RPMI7951 (cell line): ENCODE results near the gene LRP1B. TPM values are rescaled to one million over a fixed set of nuclear protein-coding genes. Genes with fewer than 3 reads are reported as not detected.
"Not testable (repeated sequence)": the region's sequence is repeated elsewhere in the genome, so short reads cannot be mapped to it uniquely, and the experiment has no call there.

Experiments
- DNase-seq: peaks from one replicate; pipeline ENCODE4 v3.0.0-alpha.2; 2012; ENCODE audit warnings: low read depth
- total RNA-seq: library from RNA; depleted of rRNA; stranded (reverse); fragments of >200 nt; shearing (Covaris generic); gene quantifications from 2 replicates; pipeline ENCODE4 v1.2.3, GENCODE V29; 2014

Gene LRP1B
- total RNA-seq, 1 experiment from 2014 or later: not detected

DNA sequence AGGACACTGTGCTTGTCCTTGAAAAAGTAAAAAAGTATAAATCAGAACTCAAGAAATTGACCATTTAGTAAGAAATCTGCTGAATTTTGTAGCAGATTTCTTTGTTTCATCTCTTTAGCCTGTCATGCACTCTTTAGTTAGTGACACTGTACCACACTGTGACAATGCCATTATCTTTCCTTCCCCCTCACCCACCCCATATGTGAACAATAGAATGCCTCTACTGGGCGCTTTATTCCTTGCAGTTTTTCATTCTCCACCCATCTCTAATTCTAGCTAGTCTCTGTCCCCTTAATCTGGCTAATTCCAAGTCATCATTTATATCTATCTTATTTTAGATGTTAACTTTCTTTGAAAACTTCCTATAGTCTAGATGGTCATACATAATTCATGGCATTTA lies 241.0 kb downstream of the LRP1B start:
- DNase-seq: no peak

DNA sequence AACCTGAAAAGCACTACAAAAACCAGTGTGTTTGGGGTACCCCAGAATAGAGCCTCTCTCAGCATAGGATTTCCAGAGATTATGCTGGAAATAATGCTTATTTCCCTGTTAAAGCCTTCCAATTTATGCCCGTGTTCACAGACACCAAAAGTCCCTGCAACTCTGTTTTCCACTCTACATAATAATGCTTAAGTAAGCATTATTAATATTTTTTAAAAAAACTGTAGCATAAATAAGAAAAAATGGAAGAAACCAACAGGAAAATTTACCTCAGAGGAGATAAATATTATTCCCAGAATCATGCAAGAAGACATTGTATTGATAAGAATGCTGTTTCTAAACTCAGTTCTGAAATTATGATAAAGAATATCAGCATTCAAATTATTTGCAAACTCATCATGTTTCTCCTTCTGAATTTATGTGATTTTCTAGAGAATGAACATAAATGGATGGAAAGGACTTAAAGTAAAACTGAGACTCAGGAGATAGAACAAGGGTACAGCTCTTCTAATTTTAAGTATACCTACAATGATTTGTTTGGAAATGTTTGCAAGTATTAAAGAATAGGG lies 241.7 kb downstream of the LRP1B start:
- no peak for DNase-seq

DNA sequence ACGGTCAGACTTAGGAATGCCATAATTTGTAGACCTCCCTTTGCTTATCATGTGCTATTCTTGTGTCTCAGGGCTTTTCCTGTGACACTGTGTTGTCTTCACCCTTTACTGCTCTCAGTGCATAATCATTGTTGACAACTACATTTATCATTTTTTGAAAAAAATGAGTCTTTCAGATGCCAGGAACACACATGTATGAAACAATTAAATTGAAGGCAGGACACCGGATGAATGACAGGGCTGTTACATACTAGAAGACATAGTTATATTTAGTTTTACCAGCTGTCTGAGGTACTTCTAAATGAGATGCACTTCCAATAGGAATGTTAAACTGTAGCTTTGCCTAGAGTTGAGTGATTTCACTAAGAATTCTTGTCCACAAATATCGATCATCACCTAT lies 243.5 kb downstream of the LRP1B start:
- no peak for DNase-seq

DNA sequence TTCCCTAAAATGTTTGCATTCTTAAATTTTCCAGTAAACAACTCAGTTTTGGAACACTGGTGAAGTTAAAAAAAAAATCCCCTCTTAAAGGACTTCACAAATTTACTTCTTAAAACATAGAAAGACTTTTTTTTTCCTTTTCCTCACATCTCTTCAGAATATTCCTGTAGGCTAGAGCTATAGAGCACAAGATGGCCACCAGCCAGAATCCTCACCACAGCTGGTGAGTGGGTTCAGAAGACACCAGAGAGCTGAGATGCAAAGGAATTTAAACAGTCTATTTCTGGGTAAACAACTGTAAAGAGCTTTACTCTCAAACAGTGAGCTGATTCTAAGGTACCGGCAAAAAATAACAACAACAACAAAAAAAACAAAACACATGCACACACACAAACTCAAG lies 252.8 kb downstream of the LRP1B start:
- DNase-seq: no peak

DNA sequence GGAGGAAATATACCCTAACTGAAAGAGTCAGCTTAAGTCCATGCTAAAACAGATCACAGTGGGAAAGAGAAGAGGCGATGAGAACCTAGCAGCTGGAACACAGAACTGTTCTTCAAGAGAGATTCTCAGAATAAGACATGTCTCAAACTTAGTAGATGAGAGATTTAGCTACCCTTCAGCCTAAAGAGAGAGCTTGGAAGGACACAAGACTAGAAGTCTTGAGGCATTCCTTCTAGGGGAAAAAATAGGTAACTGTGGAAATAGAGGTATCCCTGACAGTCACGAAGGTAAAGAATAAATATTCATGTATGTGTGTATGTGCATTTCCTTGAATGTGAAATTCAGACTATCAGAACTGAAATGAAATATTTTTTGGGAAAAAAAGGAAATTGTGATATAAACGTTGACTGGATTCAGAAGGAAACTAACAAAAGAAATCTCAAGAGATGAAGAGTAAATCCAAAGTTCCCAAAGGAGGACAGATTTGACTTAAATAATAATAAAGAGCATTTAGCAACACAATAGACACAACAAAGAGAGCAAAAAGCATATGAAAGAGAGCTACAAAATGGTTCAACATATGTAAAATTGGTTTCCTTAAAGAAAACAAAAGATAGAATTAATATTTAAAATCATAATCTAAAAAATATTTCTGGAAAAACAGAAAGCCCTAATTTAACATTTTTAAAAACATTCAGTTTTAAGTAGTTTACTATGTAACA lies 258.7 kb downstream of the LRP1B start:
- DNase-seq: no peak

DNA sequence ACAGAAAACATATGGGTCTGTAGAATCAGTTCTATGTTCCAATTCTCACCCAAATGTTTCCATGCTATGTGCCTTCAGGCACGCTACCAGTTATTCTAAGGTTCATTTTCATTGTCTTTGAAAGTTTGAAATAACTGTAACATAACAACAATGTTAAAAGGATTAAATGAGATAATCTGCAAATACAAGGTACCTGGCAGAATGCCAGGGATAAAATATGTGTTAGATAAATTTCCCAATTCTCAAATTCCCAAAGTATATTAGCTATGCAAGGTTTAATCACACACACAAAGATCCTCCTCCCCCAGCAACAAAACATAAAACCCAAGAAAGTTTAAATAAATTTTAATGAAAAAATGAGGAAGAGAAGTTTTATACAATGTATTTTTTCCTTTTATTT lies 261.2 kb downstream of the LRP1B start:
- no peak for DNase-seq

DNA sequence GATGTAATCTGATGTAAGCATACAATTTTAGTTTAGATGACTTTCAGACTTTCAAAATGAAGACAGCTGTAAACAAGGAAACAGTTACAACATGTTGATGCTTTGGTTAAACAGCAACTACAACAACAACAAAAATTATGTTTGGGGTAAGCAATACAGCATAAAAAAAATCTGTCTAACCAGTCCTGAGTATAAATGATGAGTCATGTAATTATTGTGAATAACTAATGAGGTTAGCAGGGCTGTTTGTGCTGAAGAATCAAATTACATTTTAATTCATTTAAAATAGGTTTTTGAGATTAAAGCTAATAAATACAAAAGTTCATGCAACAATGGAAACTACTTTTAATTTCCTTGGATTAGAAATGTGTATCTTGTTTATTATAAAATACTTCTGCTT lies 266.9 kb downstream of the LRP1B start:
- DNase-seq: no peak

DNA sequence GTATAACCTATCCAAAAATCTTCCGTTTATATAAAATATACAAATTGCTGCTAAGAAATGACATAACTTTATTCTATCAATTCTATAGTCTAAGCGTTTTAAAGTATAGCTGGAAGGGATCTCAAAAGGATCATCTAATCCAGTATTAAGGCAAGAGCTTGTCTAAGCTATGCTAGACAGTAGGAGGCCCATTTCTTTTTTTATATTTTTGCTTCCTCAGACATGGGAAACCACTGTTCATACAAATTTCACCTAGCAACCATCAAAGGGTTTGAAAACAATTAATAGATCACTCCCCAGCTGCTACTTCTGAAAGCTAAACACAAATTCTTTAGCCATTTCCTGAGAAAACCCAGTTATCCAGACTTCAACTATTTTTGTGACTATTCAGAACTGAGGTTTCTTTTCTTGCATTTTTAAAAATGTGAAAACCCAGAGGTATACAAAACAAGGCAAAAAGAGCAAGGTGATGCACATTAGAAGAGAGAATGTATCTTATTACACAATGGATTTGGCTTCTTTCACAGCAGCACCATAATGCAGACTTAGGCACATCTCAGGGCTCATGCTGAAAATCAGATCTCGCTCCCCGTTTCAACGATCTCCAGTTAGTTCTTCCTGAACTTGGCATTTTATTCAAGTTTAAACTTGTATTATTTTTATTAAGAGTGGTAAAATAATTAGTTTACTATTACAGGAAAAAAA lies 274.4 kb downstream of the LRP1B start:
- DNase-seq: no peak

DNA sequence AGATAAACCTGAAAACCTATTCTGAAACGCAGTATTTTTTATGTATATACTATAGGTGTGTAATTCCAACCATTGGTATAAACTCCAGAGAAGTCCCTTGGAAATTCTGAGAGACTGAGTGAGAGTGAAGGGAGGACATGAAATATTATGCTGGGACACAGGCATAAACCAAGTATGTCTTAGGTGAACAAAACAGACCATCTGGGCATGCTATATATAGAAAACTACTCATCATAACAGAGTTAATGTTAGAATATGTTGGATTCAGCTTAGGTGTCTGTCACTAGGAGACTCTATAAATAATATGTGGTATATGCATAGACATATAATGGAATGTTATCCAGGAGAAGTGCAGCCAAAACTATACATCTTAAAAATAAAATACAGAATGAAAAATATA lies 282.6 kb downstream of the LRP1B start:
- DNase-seq: no peak

DNA sequence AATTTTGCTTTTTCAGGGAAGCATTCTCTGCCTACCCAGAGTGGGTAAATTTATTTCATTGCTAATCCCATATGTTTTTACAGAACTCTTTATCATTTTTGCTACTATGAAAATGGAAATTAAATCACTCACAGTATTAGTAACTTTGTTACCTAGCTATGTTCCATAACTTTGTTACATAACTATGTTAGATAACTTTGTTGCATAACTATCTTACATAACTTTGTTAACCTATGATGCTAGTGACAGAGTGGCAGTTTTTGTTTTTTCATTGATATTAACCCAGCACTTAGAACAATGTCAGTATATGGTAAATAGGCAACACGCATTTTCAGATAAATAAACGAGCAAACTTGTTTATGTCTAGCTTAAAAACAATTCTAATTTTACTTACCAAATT lies 286.6 kb downstream of the LRP1B start:
- no peak for DNase-seq

DNA sequence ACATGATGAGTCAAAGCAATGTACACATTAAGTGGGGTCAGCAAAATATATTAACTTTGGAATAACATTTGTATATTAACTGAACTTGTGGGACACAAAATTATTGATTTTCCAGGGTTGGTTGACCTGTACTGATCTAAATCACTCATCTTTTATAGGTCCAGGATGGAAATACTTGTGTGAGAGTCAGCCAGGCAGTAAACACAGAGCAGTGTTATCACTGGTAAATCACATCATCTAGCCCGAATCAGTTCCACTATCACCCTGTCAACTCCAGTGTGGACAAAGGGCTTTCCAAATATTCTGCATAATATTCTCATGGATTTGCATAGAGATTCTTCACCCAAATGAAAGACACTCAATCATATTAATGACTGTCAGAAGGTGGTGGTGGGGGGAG lies 295.7 kb downstream of the LRP1B start:
- DNase-seq: no peak

DNA sequence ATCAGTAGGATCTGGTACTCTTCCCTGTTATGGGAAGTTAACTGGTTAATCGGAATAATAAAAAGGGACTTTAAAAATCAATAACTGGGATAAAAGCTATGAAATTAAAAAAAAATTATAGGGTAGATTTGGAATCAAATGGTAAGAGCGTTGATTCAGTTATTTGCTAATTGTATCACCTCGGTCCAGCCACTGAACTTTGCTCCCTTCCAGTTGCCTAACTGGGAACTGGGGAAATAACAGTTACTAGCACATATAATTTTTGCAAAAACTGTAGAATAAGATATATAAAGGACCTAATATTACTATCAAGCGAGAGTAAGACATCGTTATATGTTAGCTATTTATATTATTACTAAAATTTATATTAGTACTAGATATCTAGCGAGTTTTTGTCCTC lies 302.1 kb downstream of the LRP1B start:
- DNase-seq: no peak

DNA sequence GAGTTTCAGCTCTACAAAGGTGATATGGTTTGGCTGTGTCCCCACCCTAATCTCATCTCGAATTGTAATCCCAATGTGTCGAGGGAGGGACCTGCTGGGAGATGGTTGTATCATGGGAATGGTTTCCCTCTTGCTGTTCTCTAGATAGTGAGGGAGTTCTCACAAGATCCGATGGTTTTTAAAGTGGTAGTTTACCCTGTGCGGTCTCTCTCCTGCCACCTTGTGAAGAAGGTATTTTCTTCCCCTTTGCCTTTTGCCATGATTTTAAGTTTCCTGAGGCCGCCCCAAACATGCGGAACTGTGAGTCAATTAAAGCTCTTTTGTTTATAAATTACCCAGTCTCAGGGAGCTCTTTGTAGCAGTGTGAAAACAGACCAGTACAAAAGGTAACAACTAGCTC lies 306.0 kb downstream of the LRP1B start:
- DNase-seq: no peak

DNA sequence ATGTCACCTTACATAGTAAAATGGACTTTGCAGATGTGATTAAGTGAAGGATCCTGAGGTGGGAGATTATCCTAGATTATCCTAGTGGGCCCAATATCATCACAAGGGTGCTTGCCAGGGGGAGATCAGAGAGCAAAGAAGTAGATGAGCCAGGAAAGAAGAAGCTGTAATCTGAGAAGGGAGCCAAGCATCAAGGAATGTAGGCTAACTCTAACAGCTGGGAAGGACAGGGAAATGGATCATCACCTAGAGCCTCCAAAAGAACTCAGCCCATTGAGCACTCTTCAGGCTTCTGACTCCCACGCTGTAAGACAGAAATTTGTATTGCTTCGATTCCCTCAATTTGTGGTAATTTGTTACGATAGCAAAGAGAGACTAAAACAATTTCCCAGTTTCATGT lies 309.9 kb downstream of the LRP1B start:
- no peak for DNase-seq

DNA sequence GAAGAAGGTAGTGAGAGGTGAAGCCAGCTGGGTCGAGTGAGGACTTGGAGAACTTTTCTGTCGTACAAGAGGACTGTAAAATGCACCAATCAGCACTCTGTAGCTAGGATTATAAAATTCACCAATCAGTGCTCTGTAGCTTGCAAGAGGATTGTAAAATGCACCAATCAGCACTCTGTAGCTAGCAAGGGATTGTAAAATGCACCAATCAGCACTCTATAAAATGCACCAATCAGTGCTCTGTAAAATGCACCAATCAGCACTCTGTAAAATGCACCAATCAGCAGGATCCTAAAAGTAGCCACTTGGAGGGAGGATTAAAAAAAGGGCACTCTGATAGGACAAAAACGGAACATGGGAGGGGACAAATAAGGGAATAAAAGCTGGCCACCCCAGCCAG lies 315.5 kb downstream of the LRP1B start:
- not testable (repeated sequence) for DNase-seq

DNA sequence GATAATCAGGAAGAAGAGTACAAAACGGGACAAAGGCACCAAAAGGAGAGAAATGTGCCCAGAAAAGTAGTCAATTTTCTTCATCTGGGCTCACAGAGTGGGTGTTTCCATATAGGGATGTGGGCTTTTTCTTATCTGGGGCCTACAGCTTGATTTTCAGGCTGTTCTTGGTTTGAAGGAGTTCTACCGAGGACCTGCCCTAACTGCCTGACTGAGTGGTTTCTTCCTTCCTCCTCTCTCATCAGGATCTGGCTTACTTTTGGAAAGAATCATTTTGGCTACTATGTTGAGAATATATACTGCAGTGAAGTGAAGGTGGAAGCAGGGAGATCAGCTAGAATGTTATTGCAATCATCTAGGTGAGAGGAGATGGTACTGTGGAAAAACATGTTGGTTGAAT lies 316.7 kb downstream of the LRP1B start:
- no peak for DNase-seq

DNA sequence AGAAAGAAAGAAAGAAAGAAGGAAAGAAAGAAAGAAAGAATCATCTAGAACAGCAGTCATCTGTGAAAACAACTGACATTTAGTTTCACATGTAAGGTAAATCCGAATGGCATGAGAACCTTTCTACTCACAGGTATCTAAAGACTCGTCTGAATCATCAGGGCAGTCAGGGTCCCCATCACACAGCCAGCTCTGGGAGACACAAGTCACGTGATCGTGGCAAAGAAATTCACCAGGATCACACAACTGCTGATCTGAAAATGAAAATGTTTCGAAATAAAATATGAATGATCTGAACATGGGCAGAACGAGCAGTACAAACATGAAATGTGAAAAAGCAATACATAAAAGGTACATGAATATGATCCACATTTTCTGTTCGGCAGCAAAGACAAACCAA lies 320.7 kb downstream of the LRP1B start:
- DNase-seq: no peak

DNA sequence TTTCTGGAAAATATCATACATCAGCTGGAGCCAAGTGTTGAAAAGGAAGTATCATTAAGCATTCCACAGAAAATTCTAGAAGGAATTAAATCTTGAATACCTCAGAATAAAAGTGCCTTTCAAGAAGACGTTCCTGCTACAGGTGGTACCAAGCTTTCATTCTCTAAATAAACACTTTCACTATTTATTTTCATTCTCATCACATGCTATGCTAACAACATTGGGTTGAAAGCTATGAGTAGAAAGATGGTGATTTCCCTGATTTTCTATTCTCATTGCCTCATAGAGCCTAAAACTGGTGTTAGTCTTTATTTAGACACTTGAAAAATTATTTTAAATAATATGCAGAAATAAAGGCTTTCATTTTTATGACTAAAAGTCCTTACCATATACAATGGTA lies 324.7 kb downstream of the LRP1B start:
- DNase-seq: no peak

DNA sequence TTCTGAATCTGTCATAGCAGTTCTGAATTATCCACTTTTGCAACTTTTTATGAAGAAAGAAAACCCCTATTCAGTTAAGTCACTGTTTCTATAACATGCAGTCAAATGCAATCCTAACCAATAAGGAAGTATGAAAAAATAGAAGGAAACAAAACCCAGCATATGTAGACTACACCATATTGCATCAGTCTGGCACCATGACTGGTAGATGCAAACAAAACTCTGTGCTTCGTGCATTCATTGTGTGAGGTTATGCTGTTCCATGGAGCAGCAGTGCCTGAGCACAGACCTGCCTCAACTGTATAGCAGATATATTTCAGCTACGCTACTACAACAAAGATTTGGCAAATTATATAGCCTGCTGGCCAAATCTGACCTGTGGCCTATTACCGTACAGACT lies 325.5 kb downstream of the LRP1B start:
- no peak for DNase-seq

DNA sequence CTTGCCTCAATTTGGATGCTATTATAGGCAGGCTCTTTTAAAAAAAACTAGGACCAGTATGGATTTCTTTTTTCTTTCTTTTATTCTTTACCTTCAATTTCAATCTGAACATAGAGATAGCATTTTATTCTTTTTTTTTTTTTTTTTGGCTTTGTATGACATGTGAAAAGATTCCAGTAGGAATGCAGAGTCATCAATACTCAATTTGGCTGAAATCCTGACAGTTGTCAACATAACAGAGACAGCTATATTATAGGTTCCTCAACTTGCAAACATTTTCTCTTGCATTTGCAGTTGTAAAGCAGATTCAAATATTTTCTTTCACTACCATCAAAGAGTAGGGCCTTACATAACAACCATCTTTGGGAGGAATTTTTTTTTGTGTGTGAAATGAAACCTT lies 334.4 kb downstream of the LRP1B start:
- DNase-seq: no peak

DNA sequence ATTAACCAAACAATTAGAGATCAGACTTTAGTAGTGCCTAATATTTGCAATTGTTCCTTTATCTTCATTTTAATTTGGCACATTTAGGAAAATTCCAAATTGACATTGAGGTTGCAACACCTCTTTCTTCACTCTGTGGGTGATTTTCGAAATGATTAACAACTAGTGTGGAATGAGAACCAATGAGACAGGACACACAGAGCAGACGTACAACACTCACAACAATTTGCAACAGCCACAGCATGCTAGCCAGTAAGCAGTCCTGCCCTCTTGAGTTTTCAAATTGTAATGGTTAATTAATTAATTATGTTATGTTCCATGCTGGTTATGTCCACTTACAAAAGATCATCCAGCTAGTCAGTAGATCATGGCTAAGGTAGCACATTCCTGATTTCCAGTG lies 339.3 kb downstream of the LRP1B start:
- DNase-seq: no peak

DNA sequence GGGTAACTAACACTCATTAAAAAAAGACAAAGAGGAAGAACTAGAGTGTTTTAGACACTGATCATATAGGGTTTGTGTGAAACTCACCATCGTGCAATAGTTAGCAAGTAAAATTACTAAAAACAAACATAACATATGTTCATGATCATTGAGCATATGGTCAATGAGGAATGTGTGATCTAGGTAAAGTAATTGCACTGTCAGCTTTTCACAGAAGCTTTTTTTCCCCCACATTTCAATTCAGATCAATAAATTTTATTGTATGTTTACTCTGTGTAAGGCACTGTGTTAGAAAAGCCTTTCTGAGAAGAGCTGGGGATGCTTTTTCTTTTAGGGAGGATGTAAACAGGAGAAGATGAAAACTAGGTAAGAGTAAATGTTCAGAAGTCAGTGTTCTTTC lies 348.2 kb downstream of the LRP1B start:
- no peak for DNase-seq

DNA sequence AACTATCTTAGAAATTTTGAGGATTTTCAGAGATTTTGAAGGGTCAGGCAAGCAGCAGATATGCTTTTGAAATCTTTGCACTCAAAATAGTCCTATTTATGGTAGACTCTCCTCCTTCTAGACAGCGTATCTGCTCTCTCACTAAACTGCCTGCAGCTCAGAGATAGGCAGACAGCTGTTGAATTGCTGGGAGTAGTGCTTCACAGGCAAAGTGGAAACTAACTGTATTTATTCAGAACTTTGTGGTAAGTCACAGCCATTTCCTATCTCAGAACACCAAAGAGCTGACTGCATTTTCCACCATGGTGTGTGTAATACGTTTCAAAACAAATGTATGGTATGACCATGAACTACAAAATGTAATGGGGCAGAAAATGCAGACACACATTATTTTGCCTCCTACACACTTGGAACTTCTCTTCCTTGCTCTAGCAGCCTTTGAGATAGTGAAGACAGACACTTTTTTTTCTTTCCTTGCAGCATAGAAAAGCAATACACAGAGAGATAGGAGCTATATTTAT lies 352.4 kb downstream of the LRP1B start:
- DNase-seq: no peak
